Ascending aorta (tissue), 2 donors: ENCODE data around the gene SLFNL1. TPM values are rescaled to one million over a fixed set of nuclear protein-coding genes. Genes with fewer than 3 reads are reported as not detected.

ENCODE experiments used
- DNase-seq, 2 donors: peaks; one replicate each; pipeline ENCODE4 v3.0.0-alpha.2; 2019; ENCODE audit warnings: low spot score in 2 of 2
- H3K27ac ChIP-seq, 2 donors: fragments of 200-600 bp; sonication (generic); one replicate each; pipeline ENCODE4 v1.5.1; 2016 to 2017; ENCODE audit warnings: mild to moderate bottlenecking in 1 of 2
- H3K27me3 ChIP-seq: fragments of 200-600 bp; sonication (generic); one replicate; pipeline ENCODE4 v1.5.1; 2017
- H3K36me3 ChIP-seq, 2 donors: fragments of 200-600 bp; sonication (generic); one replicate each; pipeline ENCODE4 v1.5.1; 2016
- H3K4me1 ChIP-seq, 2 donors: fragments of 200-600 bp; sonication (generic); one replicate each; pipeline ENCODE4 v1.5.1; 2016 to 2017; ENCODE audit warnings: mild to moderate bottlenecking in 1 of 2
- H3K4me3 ChIP-seq, 2 donors: fragments of 200-600 bp; sonication (generic); one replicate each; pipeline ENCODE4 v1.5.1; 2016 to 2017; ENCODE audit warnings: mild to moderate bottlenecking in 1 of 2
- H3K9me3 ChIP-seq, 2 donors: fragments of 200-600 bp; sonication (generic); one replicate each; pipeline ENCODE4 v1.5.1; 2016
- intact Hi-C: fragments of 100-400 bp; cut with DNase I; formaldehyde crosslinking; loops from one replicate; pipeline ENCODE4 v1.15.1; 2023
- total RNA-seq: library from RNA; depleted of rRNA; stranded (reverse); fragments of >200 nt; gene quantifications from one replicate; pipeline ENCODE4 v1.1.0, GENCODE V29; 2016
- TF ChIP-seq, protein P1 (sequence below), 3 experiments: fragments of 200-600 bp in 2 of 3; fragments of 450-650 bp in 1 of 3; sonication (generic) in 2 of 3; IDR thresholded peaks; one replicate each; pipeline ENCODE4 v1.5.1; 2016 to 2019; ENCODE audit warnings: antibody characterized with exemption in 3 of 3, mild to moderate bottlenecking in 1 of 3, moderate library complexity in 1 of 3

Gene SLFNL1
- total RNA-seq, 1 donor from 2014 or later: not detected

DNA sequence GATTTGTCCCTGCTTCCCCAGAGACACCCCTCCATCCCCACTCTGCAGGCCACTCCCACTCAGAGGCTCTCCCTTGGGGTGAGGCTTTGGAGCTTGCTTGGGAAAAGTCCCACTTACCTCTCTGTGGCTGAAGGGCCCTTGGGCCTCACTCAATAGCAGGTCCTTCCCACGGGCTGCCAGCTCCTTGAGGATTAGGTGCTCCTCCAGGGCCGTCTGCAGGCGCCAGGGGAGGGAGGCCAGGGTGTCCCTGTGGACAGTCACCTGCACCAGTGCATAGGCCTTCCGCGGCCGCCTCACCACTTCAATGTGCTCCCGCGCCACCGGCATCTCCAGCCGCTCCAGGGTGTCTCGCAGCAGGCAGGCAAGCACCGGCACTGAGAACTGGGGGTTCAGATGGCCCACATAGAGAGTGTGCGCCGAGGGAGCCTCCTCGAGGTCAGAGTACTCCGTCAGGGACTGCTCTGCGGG is 1.4 kb downstream of the SLFNL1 start:
- Histone ChIP-seq H3K9me3 (no peaks in the 10 kb centered on the region), H3K4me3 (no peak overlapping the region), H3K27ac (peak overlapping the region in 1 of 2 donors; percentile 36), H3K36me3 (peaks cover 21 to 42% of the 10 kb centered on the region in 2 donors), H3K27me3 (no peaks in the 10 kb centered on the region), H3K4me1 (peaks cover 0 to 3% of the 10 kb centered on the region in 2 donors)
- TF ChIP-seq, protein P1, sequence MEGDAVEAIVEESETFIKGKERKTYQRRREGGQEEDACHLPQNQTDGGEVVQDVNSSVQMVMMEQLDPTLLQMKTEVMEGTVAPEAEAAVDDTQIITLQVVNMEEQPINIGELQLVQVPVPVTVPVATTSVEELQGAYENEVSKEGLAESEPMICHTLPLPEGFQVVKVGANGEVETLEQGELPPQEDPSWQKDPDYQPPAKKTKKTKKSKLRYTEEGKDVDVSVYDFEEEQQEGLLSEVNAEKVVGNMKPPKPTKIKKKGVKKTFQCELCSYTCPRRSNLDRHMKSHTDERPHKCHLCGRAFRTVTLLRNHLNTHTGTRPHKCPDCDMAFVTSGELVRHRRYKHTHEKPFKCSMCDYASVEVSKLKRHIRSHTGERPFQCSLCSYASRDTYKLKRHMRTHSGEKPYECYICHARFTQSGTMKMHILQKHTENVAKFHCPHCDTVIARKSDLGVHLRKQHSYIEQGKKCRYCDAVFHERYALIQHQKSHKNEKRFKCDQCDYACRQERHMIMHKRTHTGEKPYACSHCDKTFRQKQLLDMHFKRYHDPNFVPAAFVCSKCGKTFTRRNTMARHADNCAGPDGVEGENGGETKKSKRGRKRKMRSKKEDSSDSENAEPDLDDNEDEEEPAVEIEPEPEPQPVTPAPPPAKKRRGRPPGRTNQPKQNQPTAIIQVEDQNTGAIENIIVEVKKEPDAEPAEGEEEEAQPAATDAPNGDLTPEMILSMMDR (IDR thresholded peaks at IDR 0.05): no peak
- intact Hi-C loops: no loop called here
- no peak for DNase-seq

DNA sequence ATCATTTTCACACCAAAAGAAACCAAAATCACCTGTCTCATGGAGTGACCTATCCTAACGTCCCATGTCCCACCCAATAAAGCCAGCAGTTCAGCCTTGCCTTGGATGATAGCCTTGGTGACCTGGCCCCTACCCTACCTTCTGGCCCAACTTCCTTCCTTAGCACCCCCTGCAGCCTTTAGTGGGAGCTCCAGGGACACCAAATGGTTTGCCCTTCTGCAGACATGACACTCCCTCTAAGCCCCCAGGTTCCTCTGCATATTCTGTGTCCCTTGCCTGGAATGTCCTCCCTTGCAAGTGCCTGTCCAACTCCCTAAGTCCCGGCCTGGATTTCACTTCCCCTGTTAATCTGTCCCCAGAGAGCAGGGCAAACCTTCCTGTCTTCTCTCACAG is 2.2 kb downstream of the SLFNL1 start:
- H3K27ac ChIP-seq: no peak overlapping the region
- no peak overlapping the region for H3K4me3 ChIP-seq
- H3K27me3 ChIP-seq: no peaks in the 10 kb centered on the region
- H3K9me3 ChIP-seq: no peaks in the 10 kb centered on the region
- TF ChIP-seq, protein P1 (IDR thresholded peaks at IDR 0.05): no peak
- H3K36me3 ChIP-seq: peaks cover 25 to 44% of the 10 kb centered on the region in 2 donors
- peaks cover 0 to 3% of the 10 kb centered on the region in 2 donors for H3K4me1 ChIP-seq
- no peak for DNase-seq
- intact Hi-C loops: no loop called here

GRCh38 chr1:41018018-41018410 is 3.5 kb downstream of the SLFNL1 start:
- Histone ChIP-seq H3K4me1 (peaks cover 3% of the 10 kb centered on the region in 2 donors), H3K4me3 (no peak overlapping the region), H3K27ac (no peak overlapping the region), H3K27me3 (no peaks in the 10 kb centered on the region), H3K9me3 (no peaks in the 10 kb centered on the region), H3K36me3 (peaks cover 31 to 57% of the 10 kb centered on the region in 2 donors)
- intact Hi-C loops: no loop called here
- TF ChIP-seq, protein P1 (IDR thresholded peaks at IDR 0.05): no peak
- DNase-seq: no peak

GRCh38 chr1:41017141-41018017 is 4.1 kb downstream of the SLFNL1 start:
- no peaks in the 10 kb centered on the region for H3K9me3 ChIP-seq
- H3K4me1 ChIP-seq: peaks cover 3% of the 10 kb centered on the region in 2 donors
- no peaks in the 10 kb centered on the region for H3K27me3 ChIP-seq
- intact Hi-C loops: no loop called here
- H3K27ac ChIP-seq: no peak overlapping the region
- H3K36me3 ChIP-seq: peaks cover 36 to 64% of the 10 kb centered on the region in 2 donors
- no peak overlapping the region for H3K4me3 ChIP-seq
- TF ChIP-seq, protein P1 (IDR thresholded peaks at IDR 0.05): no peak
- DNase-seq: no peak

GRCh38 chr1:41015897-41016470 is 5.5 kb downstream of the SLFNL1 start:
- H3K4me1 ChIP-seq: peaks cover 0 to 3% of the 10 kb centered on the region in 2 donors
- no peak overlapping the region for H3K4me3 ChIP-seq
- intact Hi-C loops: no loop called here
- H3K27me3 ChIP-seq: no peaks in the 10 kb centered on the region
- no peaks in the 10 kb centered on the region for H3K9me3 ChIP-seq
- DNase-seq: no peak
- TF ChIP-seq, protein P1 (IDR thresholded peaks at IDR 0.05): no peak
- H3K27ac ChIP-seq: no peak overlapping the region
- peaks cover 49 to 78% of the 10 kb centered on the region in 2 donors for H3K36me3 ChIP-seq
